WTC11 (cell line): ENCODE measurements around the gene RGS6. TPM values are rescaled to one million over a fixed set of nuclear protein-coding genes. Genes with fewer than 3 reads are reported as not detected.

Experiments used
- ATAC-seq: fragments of 200-7000 bp; cut with Tn5 transposase; 2 replicates; pipeline ENCODE4 v1.10.0; 2021; ENCODE audit warnings: mild to moderate bottlenecking, moderate library complexity
- CTCF ChIA-PET: fragments of 300-600 bp; sonication (Branson Sonifier 250); formaldehyde crosslinking; loops from one replicate; lab custom pipeline; 2021; ENCODE audit warnings: antibody characterized with exemption; lab: Charles Lee
- POLR2A ChIA-PET: fragments of 350-600 bp; sonication (Branson Sonifier 250); formaldehyde crosslinking; loops from one replicate; lab custom pipeline; 2021; ENCODE audit warnings: antibody characterized with exemption; lab: Charles Lee
- DNase-seq: peaks from one replicate; pipeline ENCODE4 v3.0.0; 2021; ENCODE audit warnings: low spot score
- H3K27ac Mint-ChIP-seq: 2 replicates; pipeline ENCODE4 v1.8.0; 2021; ENCODE audit warnings: mixed read lengths
- H3K27me3 Mint-ChIP-seq: 2 replicates; pipeline ENCODE4 v1.8.0; 2021; ENCODE audit warnings: low read depth, mild to moderate bottlenecking, moderate library complexity, mixed read lengths
- H3K36me3 Mint-ChIP-seq: 2 replicates; pipeline ENCODE4 v1.8.0; 2021; ENCODE audit warnings: mixed read lengths
- H3K4me1 Mint-ChIP-seq: 2 replicates; pipeline ENCODE4 v1.8.0; 2022; ENCODE audit warnings: mixed read lengths
- H3K4me3 Mint-ChIP-seq: 2 replicates; pipeline ENCODE4 v1.8.0; 2021; ENCODE audit warnings: mild to moderate bottlenecking, moderate library complexity, mixed read lengths
- H3K9me3 Mint-ChIP-seq: 2 replicates; pipeline ENCODE4 v1.8.0; 2021; ENCODE audit warnings: mixed read lengths
- AFF4 ChIP-seq: sonication (generic); formaldehyde crosslinking; IDR thresholded peaks from 2 replicates; pipeline ENCODE4 v1.8.1; 2023; ENCODE audit warnings: mild to moderate bottlenecking, missing genetic modification reagents, borderline replicate concordance
- ATF1 ChIP-seq: sonication (generic); formaldehyde crosslinking; IDR thresholded peaks from 2 replicates; pipeline ENCODE4 v1.8.1; 2023; ENCODE audit warnings: mild to moderate bottlenecking, moderate library complexity, missing genetic modification reagents
- ATF2 ChIP-seq: sonication (generic); formaldehyde crosslinking; IDR thresholded peaks from 2 replicates; pipeline ENCODE4 v1.8.1; 2022; ENCODE audit warnings: low read depth, missing genetic modification reagents, borderline replicate concordance
- CREB1 ChIP-seq: sonication (generic); formaldehyde crosslinking; IDR thresholded peaks from 2 replicates; pipeline ENCODE4 v1.8.0; 2023; ENCODE audit warnings: mild to moderate bottlenecking, missing genetic modification reagents
- CTCF ChIP-seq: fragments of 200-600 bp; IDR thresholded peaks from 2 replicates; pipeline ENCODE4 v1.8.0; 2022; ENCODE audit warnings: antibody characterized with exemption
- E2F5 ChIP-seq: sonication (generic); formaldehyde crosslinking; IDR thresholded peaks from 2 replicates; pipeline ENCODE4 v1.8.1; 2022; ENCODE audit warnings: mild to moderate bottlenecking, moderate library complexity, missing genetic modification reagents
- ERG ChIP-seq: fragments of 250-450 bp; sonication (Bioruptor Pico); IDR thresholded peaks from 2 replicates; pipeline ENCODE4 v1.8.0; 2021; ENCODE audit warnings: mild to moderate bottlenecking
- FOXP1 ChIP-seq: sonication (generic); formaldehyde crosslinking; IDR thresholded peaks from 2 replicates; pipeline ENCODE4 v1.8.0; 2022; ENCODE audit warnings: missing genetic modification reagents, mild to moderate bottlenecking, moderate library complexity, borderline replicate concordance
- GRHL2 ChIP-seq: fragments of 250-450 bp; sonication (Bioruptor Pico); IDR thresholded peaks from 2 replicates; pipeline ENCODE4 v1.8.0; 2022; ENCODE audit warnings: mild to moderate bottlenecking, moderate library complexity; ENCODE audit not compliant: insufficient replicate concordance, severe bottlenecking
- MAX ChIP-seq: sonication (generic); formaldehyde crosslinking; IDR thresholded peaks from 2 replicates; pipeline ENCODE4 v1.8.0; 2022; ENCODE audit warnings: mild to moderate bottlenecking, missing genetic modification reagents
- NFATC4 ChIP-seq: fragments of 250-450 bp; sonication (Bioruptor Pico); IDR thresholded peaks from 2 replicates; pipeline ENCODE4 v1.9.0; 2021; ENCODE audit warnings: mild to moderate bottlenecking
- NR1H2 ChIP-seq: sonication (generic); formaldehyde crosslinking; IDR thresholded peaks from 2 replicates; pipeline ENCODE4 v1.9.0; 2021; ENCODE audit warnings: mild to moderate bottlenecking, moderate library complexity, missing genetic modification reagents
- PRRX2 ChIP-seq: fragments of 250-450 bp; sonication (Bioruptor Pico); IDR thresholded peaks from 2 replicates; pipeline ENCODE4 v1.8.0; 2021; ENCODE audit warnings: mild to moderate bottlenecking
- STAT6 ChIP-seq: sonication (generic); formaldehyde crosslinking; conservative IDR thresholded peaks from 2 replicates; pipeline ENCODE4 v1.8.1; 2023; ENCODE audit warnings: mild to moderate bottlenecking, low read depth, missing genetic modification reagents, moderate library complexity
- TCF7 ChIP-seq: sonication (generic); formaldehyde crosslinking; IDR thresholded peaks from 2 replicates; pipeline ENCODE4 v1.8.0; 2022; ENCODE audit warnings: mild to moderate bottlenecking, low read depth, missing genetic modification reagents, moderate library complexity
- TEAD1 ChIP-seq: sonication (generic); formaldehyde crosslinking; IDR thresholded peaks from 2 replicates; pipeline ENCODE4 v1.8.0; 2022; ENCODE audit warnings: mild to moderate bottlenecking, missing genetic modification reagents
- TEAD4 ChIP-seq: sonication (generic); formaldehyde crosslinking; IDR thresholded peaks from 2 replicates; pipeline ENCODE4 v1.8.0; 2022; ENCODE audit warnings: mild to moderate bottlenecking, missing genetic modification reagents
- USF1 ChIP-seq: sonication (generic); formaldehyde crosslinking; IDR thresholded peaks from 2 replicates; pipeline ENCODE4 v1.8.0; 2022; ENCODE audit warnings: mild to moderate bottlenecking, missing genetic modification reagents
- ZBTB21 ChIP-seq: sonication (generic); formaldehyde crosslinking; IDR thresholded peaks from 2 replicates; pipeline ENCODE4 v1.8.1; 2023; ENCODE audit warnings: mild to moderate bottlenecking, missing genetic modification reagents, borderline replicate concordance
- ZNF219 ChIP-seq: sonication (generic); formaldehyde crosslinking; IDR thresholded peaks from 2 replicates; pipeline ENCODE4 v1.8.0; 2023; ENCODE audit warnings: missing genetic modification reagents, mild to moderate bottlenecking, borderline replicate concordance
- ZNF281 ChIP-seq: sonication (generic); formaldehyde crosslinking; IDR thresholded peaks from 2 replicates; pipeline ENCODE4 v1.8.0; 2023; ENCODE audit warnings: mild to moderate bottlenecking, missing genetic modification reagents
- total RNA-seq: library from RNA; stranded (reverse); gene quantifications from 3 replicates; pipeline ENCODE4 v1.2.3, GENCODE V29; 2021

The RGS6 gene
- total RNA-seq, 1 experiment from 2014 or later: 1.0 TPM

GRCh38 chr14:72433511-72433910, 501.3 kb downstream of the RGS6 start (continued):
- TF ChIP-seq AFF4 (CRISPR knock-in tag) (no peak), GRHL2 (no peak), PRRX2 (CRISPR knock-in tag) (no peak), ATF1 (CRISPR knock-in tag) (no peak), ATF2 (CRISPR knock-in tag) (no peak), CTCF (no peak), E2F5 (CRISPR knock-in tag) (no peak), ZBTB21 (CRISPR knock-in tag) (no peak), USF1 (CRISPR knock-in tag) (no peak)

- Mint-ChIP-seq H3K4me1 (peaks cover 19% of the 10 kb centered on the region), H3K27ac (peak overlapping the region; percentile 30; the same call in 1 of the 2 replicates), H3K4me3 (no peak overlapping the region), H3K9me3 (peaks cover 8% of the 10 kb centered on the region), H3K27me3 (no peaks in the 10 kb centered on the region), H3K36me3 (no peaks in the 10 kb centered on the region)
- ChIA-PET POLR2A (no interaction called here), CTCF (interaction anchor here (1.4 to 1.6 kb wide), 2 partner anchors 79 to 503 kb away, joined by 4 to 5 read pairs; partner anchors contain the start of gene RGS6)
- ATAC-seq (no peak), DNase-seq (no peak)
- TF ChIP-seq MAX (CRISPR knock-in tag): no peak
- TF ChIP-seq NR1H2 (CRISPR knock-in tag): no peak
- TF ChIP-seq ERG: no peak
- TF ChIP-seq TEAD1: no peak
- no peak for TF ChIP-seq ZNF281
- TF ChIP-seq NFATC4 (CRISPR knock-in tag): no peak
- no peak for TF ChIP-seq CREB1 (CRISPR knock-in tag)
- TF ChIP-seq STAT6 (CRISPR knock-in tag): no peak
- no peak for TF ChIP-seq TEAD4
- TF ChIP-seq FOXP1 (CRISPR knock-in tag): no peak
- no peak for TF ChIP-seq TCF7
- no peak for TF ChIP-seq ZNF219
These were observed 502.6 kb downstream of the RGS6 start for GRCh38 chr14:72434856-72435255.
